ENCODE results near the gene ANKRD17. TPM values are rescaled to one million over a fixed set of nuclear protein-coding genes. Genes with fewer than 3 reads are reported as not detected.

Gene ANKRD17
- total and polyA plus RNA-seq, 9 of the 15 experiments (the other 6 are each of a cell fraction or from before 2014, with no cell fraction given): 25.5 to 86.9 (median 52.2) TPM

- no peak for TF ChIP-seq RBM34 (IDR thresholded peaks at IDR 0.05; ENCODE audit: borderline replicate concordance, insufficient read depth, low read length)
- no peak for TF ChIP-seq ESRRA (IDR thresholded peaks at IDR 0.05; ENCODE audit: borderline replicate concordance, low read depth)
- TF ChIP-seq CCAR2 (IDR thresholded peaks at IDR 0.05; ENCODE audit: low read depth, low read length): no peak
- no peak; the same call in 1 of the 2 replicates for TF ChIP-seq SMARCC2 (IDR thresholded peaks at IDR 0.05; ENCODE audit: low read depth)
- TF ChIP-seq ETV1 (tag; conservative IDR thresholded peaks at IDR 0.05; ENCODE audit: low read depth): peak; percentile 77; the same call in 1 of the 2 replicates
- no peak for TF ChIP-seq SFPQ (IDR thresholded peaks at IDR 0.05; ENCODE audit: low read depth, low read length)
- TF ChIP-seq ZNF696 (CRISPR knock-in tag; conservative IDR thresholded peaks at IDR 0.05): no peak
- no peak for TF ChIP-seq JUN (IDR thresholded peaks at IDR 0.05; ENCODE audit: borderline replicate concordance, low read depth, low read length)
- no peak for TF ChIP-seq JUN (CRISPR knock-in tag; IDR thresholded peaks at IDR 0.05; ENCODE audit: borderline replicate concordance)
- TF ChIP-seq ZEB2 (IDR thresholded peaks at IDR 0.05): 0 out of 2 replicates have a peak, but pooled peaks have one; percentile 62
- TF ChIP-seq NUFIP1 (IDR thresholded peaks at IDR 0.05; ENCODE audit: partially characterized antibody): no peak
- no peak for TF ChIP-seq TEAD4 (IDR thresholded peaks at IDR 0.05; ENCODE audit: low read length)
- TF ChIP-seq TEAD4 (CRISPR knock-in tag; IDR thresholded peaks at IDR 0.05; ENCODE audit: borderline replicate concordance): no peak
- no peak for TF ChIP-seq ZNF324 (CRISPR knock-in tag; IDR thresholded peaks at IDR 0.05)
- TF ChIP-seq ZNF217 (CRISPR knock-in tag; IDR thresholded peaks at IDR 0.05): no peak
- TF ChIP-seq ARID4B (CRISPR knock-in tag; IDR thresholded peaks at IDR 0.05): no peak
- no peak for TF ChIP-seq ZNF764 (CRISPR knock-in tag; IDR thresholded peaks at IDR 0.05; ENCODE audit: low read depth)
- TF ChIP-seq ZNF384 (IDR thresholded peaks at IDR 0.05; ENCODE audit: low read depth, low read length): no peak
- no peak for TF ChIP-seq SP2 (IDR thresholded peaks at IDR 0.05; ENCODE audit: extremely low read depth, low read depth, low read length, poor library complexity, severe bottlenecking)
- TF ChIP-seq KLF6 (CRISPR knock-in tag; IDR thresholded peaks at IDR 0.05; ENCODE audit: borderline replicate concordance): no peak
- no peak for TF ChIP-seq ZNF277 (CRISPR knock-in tag; IDR thresholded peaks at IDR 0.05; ENCODE audit: borderline replicate concordance)
- TF ChIP-seq PHTF2 (CRISPR knock-in tag; IDR thresholded peaks at IDR 0.05): no peak
- no peak for TF ChIP-seq NCOA2 (IDR thresholded peaks at IDR 0.05; ENCODE audit: partially characterized antibody in 2 of 2)
Measured at GRCh38 chr4:73070074-73070390, 188.6 kb downstream of the ANKRD17 start (continued).
